Subcutaneous abdominal adipose tissue (tissue), 5 donors: ENCODE data around the gene HES2.
"Not testable (repeated sequence)": the region's sequence is repeated elsewhere in the genome, so short reads cannot be mapped to it uniquely, and the experiment has no call there.

Experiments used
- H3K27ac ChIP-seq: one replicate; pipeline ENCODE4 v1.7.0; 2013; ENCODE audit warnings: low read depth, mild to moderate bottlenecking, inconsistent platforms, low read length, moderate library complexity
- H3K27me3 ChIP-seq, 5 donors: one replicate each; pipeline ENCODE4 v1.7.0; 2013; ENCODE audit warnings: low read length in 5 of 5, inconsistent platforms in 1 of 5; ENCODE audit not compliant: control insufficient read depth in 5 of 5, insufficient read depth in 4 of 5
- H3K36me3 ChIP-seq, 5 donors: one replicate each; pipeline ENCODE4 v1.7.0; 2013; ENCODE audit warnings: low read length in 5 of 5; ENCODE audit not compliant: control insufficient read depth in 5 of 5, insufficient read depth in 5 of 5
- H3K4me1 ChIP-seq, 5 donors: one replicate each; pipeline ENCODE4 v1.7.0; 2013; ENCODE audit warnings: low read length in 5 of 5, mild to moderate bottlenecking in 3 of 5, moderate library complexity in 1 of 5; ENCODE audit not compliant: control insufficient read depth in 5 of 5, insufficient read depth in 5 of 5
- H3K4me3 ChIP-seq, 5 donors: one replicate each; pipeline ENCODE4 v1.7.0; 2013; ENCODE audit warnings: low read length in 5 of 5, low read depth in 1 of 5
- H3K9ac ChIP-seq, 5 donors: one replicate each; pipeline ENCODE4 v1.7.0; 2013; ENCODE audit warnings: low read length in 5 of 5, mild to moderate bottlenecking in 4 of 5, moderate library complexity in 3 of 5
- H3K9me3 ChIP-seq, 5 donors: one replicate each; pipeline ENCODE4 v1.7.0; 2013; ENCODE audit warnings: low read length in 5 of 5; ENCODE audit not compliant: control insufficient read depth in 5 of 5
- donor health status: healthy.
- donor health status: healthy.
- donor health status: healthy.
- donor health status: healthy.
- donor health status: healthy.

Gene HES2

DNA sequence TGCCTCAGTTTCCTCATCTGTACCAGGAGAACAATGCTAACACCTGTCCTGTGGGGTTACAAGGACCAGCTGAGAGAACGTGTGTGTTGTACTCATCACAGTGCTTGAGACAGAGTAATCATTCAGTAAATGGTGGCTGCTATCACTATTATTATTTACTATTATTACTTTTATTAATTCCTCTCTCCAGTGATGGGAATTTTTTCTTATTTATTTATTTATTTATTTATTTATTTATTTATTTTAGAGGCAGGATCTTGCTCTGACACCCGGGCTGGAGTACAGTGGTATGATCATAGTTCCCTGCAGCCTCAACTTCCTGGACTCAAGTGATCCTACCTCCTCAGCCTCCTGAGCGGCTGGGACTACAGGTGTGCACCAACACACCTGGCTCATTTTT is 16.6 kb upstream of the HES2 start:
- not testable (repeated sequence) for H3K36me3 ChIP-seq, H3K4me1 ChIP-seq, H3K4me3 ChIP-seq, H3K9ac ChIP-seq, H3K27ac ChIP-seq, H3K9me3 ChIP-seq
- peaks cover 6 to 21% (median 13%) of the 10 kb centered on the region in 5 donors for H3K27me3 ChIP-seq

DNA sequence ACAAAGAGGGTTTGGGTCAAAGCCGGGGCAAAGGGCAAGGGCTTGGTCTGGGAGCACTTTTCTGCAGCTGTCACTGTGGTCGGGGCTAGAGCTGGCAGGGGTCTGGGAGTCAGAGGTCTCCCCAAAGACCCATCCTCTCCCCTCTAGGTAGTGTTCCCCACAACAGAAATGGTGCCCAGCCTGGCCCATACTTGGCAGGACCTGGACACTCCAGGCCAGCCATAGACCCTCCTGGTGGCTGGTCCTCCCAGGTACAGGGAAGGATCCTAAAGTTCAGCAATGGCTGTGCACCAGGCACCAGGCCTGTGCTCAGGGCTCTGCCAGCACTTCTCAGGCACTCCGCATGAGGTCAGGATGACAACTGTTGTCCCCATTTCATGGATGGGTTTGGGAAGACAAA is 15.8 kb upstream of the HES2 start:
- Histone ChIP-seq H3K4me3 (no peak overlapping the region), H3K27ac (no peak overlapping the region), H3K36me3 (no peaks in the 10 kb centered on the region), H3K4me1 (peaks cover 0 to 4% (median 1%) of the 10 kb centered on the region in 5 donors), H3K9ac (no peak overlapping the region), H3K27me3 (peaks cover 1 to 19% (median 12%) of the 10 kb centered on the region in 5 donors), H3K9me3 (no peaks in the 10 kb centered on the region)

DNA sequence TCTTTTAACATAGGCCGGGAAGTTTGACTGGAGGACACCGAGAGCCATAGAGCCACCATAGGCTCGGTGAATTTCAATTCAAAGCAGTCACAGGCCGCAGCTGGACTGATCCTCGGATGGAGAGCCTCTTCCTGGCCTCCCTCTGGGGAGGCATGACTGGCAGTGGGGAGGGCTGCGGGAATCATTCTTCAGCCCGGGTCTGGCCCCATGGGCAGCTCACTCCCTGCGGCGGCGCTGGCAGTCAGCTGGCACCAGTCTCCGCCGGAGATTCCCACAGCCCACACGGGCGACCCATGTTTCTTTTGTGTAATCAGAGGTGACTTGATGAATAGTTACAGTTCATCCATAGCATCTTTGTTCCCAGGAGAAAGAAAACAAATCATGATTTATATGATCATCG is 15.4 kb upstream of the HES2 start:
- peaks cover 5 to 22% (median 14%) of the 10 kb centered on the region in 5 donors for H3K27me3 ChIP-seq
- no peak overlapping the region for H3K9ac ChIP-seq
- H3K9me3 ChIP-seq: no peaks in the 10 kb centered on the region
- H3K27ac ChIP-seq: no peak overlapping the region
- H3K4me3 ChIP-seq: no peak overlapping the region
- H3K4me1 ChIP-seq: peaks cover 0 to 3% (median 0%) of the 10 kb centered on the region in 5 donors
- H3K36me3 ChIP-seq: no peaks in the 10 kb centered on the region

DNA sequence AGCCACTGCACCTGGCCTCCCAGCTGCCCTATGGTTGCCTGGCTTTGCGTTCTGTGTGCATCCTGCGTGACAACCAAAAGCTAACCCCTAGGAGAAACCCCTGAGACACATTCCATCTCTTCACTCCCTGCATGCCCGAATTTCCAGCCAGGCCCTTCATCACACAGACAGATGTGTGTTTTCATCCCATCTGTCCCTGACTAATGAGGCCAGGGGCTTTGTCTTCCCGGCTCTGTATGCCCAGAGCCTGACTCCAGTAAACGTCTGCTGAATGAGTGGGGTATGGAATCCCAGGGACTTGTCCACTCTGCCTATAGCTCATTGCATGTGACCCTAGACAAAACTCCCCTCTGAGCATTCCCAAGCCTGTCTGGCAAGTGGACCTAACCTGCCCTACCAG is 14.5 kb upstream of the HES2 start:
- no peaks in the 10 kb centered on the region for H3K9me3 ChIP-seq
- H3K9ac ChIP-seq: no peak overlapping the region
- no peaks in the 10 kb centered on the region for H3K4me1 ChIP-seq
- H3K27me3 ChIP-seq: peaks cover 7 to 22% (median 17%) of the 10 kb centered on the region in 5 donors
- no peaks in the 10 kb centered on the region for H3K36me3 ChIP-seq
- no peak overlapping the region for H3K27ac ChIP-seq
- no peak overlapping the region for H3K4me3 ChIP-seq

DNA sequence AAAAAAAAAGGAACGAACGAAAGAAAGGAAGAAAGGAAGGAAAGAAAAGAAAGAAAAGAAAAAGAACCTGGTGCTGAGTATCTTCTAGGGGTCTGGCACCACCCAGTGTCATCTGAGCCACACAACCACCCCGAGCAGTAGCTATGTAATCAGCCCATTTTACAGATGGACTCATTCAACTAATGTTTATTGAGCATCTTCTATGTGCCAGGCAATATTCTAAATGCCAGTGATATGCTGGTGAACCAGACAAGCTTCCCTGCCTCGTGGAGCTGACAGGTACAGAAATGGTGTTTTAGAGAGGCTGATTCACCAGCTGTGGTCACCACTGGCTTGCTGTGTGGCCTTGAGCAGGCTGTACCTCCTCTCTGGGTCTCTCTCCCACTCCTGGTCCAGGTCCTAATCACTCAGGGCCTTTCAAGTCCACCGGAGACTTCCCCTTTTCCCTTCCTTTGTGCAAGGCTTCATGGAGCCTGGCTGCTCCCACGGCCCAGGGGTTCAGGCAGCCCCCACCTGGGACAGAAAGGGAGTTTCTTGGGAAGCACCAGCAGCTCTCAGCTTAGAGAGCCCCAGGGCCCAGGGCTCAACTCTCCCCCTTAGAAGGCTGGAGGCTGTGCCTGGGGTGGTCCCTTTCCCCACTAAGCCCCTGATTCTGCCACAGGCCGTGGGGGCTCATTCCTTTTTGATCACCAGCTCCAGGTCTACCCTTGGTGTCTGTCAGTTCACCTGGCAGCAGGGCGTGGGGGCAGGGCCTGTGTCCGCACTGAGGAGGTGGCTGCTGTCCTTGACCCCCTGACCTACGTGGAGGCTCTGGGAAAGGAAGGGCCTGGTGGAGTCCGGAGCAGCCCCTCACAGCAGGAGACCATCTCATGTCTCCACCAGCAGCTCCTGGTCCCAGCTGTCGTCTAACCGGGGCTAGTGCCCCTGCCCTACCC is 12.2 kb upstream of the HES2 start:
- not testable (repeated sequence) for H3K36me3 ChIP-seq, H3K4me3 ChIP-seq, H3K9ac ChIP-seq, H3K9me3 ChIP-seq, H3K4me1 ChIP-seq, H3K27ac ChIP-seq
- peaks cover 6 to 30% (median 25%) of the 10 kb centered on the region in 5 donors for H3K27me3 ChIP-seq

DNA sequence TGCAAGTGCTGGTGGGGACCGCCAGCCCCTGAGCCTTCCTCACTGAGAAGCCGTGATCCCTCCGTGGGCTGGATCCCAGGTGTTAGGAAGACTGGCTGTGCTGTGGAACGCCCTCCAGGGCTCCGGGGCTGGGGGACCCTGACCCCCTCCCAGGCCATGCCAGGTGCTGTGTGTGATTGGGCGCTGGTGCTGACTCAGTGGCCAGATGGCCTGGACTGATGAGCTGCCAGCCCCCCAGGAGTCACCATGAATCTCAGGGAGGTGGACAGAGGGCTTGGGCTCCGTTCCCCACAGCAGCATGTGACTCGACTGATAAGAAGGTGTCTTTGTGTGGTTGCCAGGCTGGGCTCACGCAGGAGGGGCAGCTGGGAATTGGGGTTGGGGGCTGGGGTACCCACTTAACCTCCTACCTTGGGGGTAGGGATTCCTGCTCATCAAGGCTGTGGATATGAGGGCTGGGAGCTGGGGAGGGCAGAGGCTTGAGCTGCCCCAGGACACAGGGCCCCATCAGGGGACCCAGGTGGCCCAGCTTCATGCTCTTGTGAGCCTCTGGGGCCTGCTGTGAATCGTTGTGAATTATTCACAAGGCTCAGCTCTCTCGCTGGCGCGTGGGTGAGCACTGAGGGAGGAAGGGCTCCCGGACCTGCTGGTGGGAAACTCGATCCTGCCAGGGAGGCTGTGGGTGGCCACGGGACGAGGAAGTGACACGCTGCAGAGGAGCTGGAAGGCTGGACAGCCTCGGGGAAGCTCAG is 10.1 kb upstream of the HES2 start:
- not testable (repeated sequence) for H3K4me1 ChIP-seq, H3K36me3 ChIP-seq, H3K9ac ChIP-seq, H3K9me3 ChIP-seq, H3K4me3 ChIP-seq, H3K27ac ChIP-seq
- peaks cover 26 to 48% (median 43%) of the 10 kb centered on the region in 5 donors for H3K27me3 ChIP-seq

DNA sequence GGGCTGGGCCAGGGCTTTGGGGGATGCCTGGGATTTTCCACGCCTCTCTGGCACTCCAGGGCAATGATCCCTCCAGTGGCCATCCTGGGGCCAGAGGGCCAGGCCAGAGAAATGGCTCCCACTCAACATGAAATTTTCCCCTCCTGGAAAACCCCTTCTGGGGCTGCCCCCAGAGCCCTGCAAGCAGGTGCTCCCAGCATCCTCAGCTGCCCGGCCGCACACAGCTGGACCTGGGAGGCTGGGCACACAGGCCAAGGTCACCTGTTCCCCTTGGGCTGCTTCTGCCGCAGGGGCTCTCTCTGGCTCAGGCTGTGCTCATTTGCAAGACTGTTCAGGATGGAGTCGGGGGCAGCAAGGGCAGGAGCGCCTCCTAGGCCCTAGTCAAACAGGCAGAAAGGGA is 8.7 kb upstream of the HES2 start:
- H3K4me3 ChIP-seq, H3K9me3 ChIP-seq, H3K36me3 ChIP-seq, H3K27ac ChIP-seq, H3K9ac ChIP-seq: not testable (repeated sequence)
- Histone ChIP-seq H3K27me3 (peaks cover 36 to 60% (median 55%) of the 10 kb centered on the region in 5 donors), H3K4me1 (peaks cover 0 to 19% (median 11%) of the 10 kb centered on the region in 5 donors)

DNA sequence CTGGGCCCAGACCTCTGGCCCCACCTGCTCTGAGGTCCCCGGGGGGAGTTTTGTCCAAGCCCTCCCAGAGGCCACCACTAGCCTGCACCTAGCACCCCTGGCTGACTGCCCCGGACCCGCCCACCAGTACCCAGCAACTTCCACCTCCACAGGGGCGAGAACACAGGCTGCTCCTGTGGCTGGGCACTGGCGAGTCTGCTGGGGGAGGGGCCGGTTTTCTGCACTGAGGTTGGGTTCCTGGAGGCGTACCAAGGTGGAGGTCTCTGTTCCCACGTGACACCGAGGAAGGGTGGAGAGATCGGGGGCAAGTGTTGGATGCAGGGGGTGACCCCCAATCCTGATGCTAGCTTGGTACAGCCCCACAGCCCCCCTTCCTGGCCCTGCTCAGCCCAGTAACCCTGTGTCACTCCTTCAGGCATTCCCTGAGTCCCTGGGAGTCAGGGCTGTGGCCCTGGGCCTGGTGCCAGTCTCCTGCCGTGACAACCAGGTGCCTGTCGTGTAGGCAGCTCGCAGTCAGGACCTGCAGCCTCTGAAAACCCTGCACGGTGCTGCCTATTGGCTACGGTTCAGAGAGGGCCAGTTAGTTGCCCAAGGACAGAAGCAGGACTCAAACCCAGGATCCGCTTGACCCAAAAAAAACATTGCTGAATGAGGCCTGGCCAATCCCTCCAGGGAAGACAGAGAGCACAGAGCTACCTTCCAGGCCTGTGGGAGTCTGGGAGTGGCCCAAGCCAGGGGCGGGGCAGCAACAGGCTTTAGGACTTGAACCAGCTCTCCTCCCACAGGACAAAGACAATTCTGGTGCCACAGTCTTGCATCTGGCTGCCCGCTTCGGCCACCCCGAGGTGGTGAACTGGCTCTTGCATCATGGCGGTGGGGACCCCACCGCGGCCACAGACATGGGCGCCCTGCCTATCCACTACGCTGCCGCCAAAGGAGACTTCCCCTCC is 8.0 kb upstream of the HES2 start:
- Histone ChIP-seq H3K27ac (no peak overlapping the region), H3K36me3 (no peaks in the 10 kb centered on the region), H3K4me3 (no peak overlapping the region), H3K4me1 (peaks cover 0 to 26% (median 16%) of the 10 kb centered on the region in 5 donors), H3K27me3 (peaks cover 44 to 67% (median 62%) of the 10 kb centered on the region in 5 donors), H3K9ac (no peak overlapping the region), H3K9me3 (no peaks in the 10 kb centered on the region)

DNA sequence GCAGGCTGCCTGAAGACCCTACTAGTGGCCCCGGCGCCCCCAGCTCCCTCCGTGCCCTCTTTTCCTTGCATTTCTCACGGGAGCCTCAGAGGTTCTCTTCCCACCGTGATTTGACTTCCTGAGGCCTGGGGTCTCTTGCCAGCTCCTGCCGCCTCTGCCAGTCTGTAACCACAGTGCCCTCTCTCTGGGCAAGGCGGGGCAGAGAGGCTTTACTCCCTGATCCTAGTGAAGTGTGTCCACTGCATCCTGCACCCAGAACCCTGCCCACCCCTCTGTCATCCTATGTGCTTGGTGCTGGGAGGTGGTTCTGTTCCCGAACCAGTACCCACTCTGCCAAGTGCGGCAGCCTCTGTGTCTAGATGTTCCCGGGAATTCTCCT is 7.2 kb upstream of the HES2 start:
- Histone ChIP-seq H3K36me3 (no peaks in the 10 kb centered on the region), H3K4me3 (no peak overlapping the region), H3K27ac (no peak overlapping the region), H3K27me3 (peaks cover 44 to 70% (median 63%) of the 10 kb centered on the region in 5 donors), H3K4me1 (peaks cover 0 to 26% (median 16%) of the 10 kb centered on the region in 5 donors), H3K9ac (no peak overlapping the region), H3K9me3 (no peaks in the 10 kb centered on the region)
